ENCODE results near the gene SEMA3F.

The SEMA3F gene

GRCh38 chr3:50231581-50231980 is 76.5 kb downstream of the SEMA3F start:
- Histone ChIP-seq H3F3A (ENCODE audit: control insufficient read depth, insufficient read depth) (no peaks in the 10 kb centered on the region; the same call in 1 of the 2 replicates), H3K4me3 (ENCODE audit: low read length) (no peak overlapping the region), H3K27me3 (ENCODE audit: control insufficient read depth, low read length) (no peaks in the 10 kb centered on the region), H3K27ac (ENCODE audit: low read depth, low read length) (no peak overlapping the region), H4K20me1 (ENCODE audit: control insufficient read depth, insufficient read depth, low read depth, low read length) (no peaks in the 10 kb centered on the region), H3K9me3 (ENCODE audit: control insufficient read depth, insufficient read depth, low read length) (no peaks in the 10 kb centered on the region), H3K36me3 (ENCODE audit: control insufficient read depth, low read length) (peaks cover 3% of the 10 kb centered on the region), H3K79me2 (ENCODE audit: control insufficient read depth, low read length) (peaks cover 24% of the 10 kb centered on the region), H3K4me1 (ENCODE audit: control insufficient read depth, low read length) (peaks cover 49% of the 10 kb centered on the region), H3K9me2 (replicated peaks; ENCODE audit: control insufficient read depth, low read length) (no peaks in the 10 kb centered on the region), H3K4me2 (ENCODE audit: low read length) (no peak overlapping the region)
- no peak for TF ChIP-seq EZH2phosphoT487 (IDR thresholded peaks at IDR 0.05; ENCODE audit: borderline replicate concordance, low read length)
- TF ChIP-seq CTCF (IDR thresholded peaks at IDR 0.05; ENCODE audit: low read depth, low read length, poor library complexity, severe bottlenecking): no peak

GRCh38 chr3:50232303-50232702 is 77.2 kb downstream of the SEMA3F start:
- H3K27ac ChIP-seq (ENCODE audit: low read depth, low read length): no peak overlapping the region
- no peak overlapping the region for H3K4me3 ChIP-seq (ENCODE audit: low read length)
- peaks cover 43% of the 10 kb centered on the region for H3K4me1 ChIP-seq (ENCODE audit: control insufficient read depth, low read length)
- no peak for TF ChIP-seq EZH2phosphoT487 (IDR thresholded peaks at IDR 0.05; ENCODE audit: borderline replicate concordance, low read length)
- TF ChIP-seq CTCF (IDR thresholded peaks at IDR 0.05; ENCODE audit: low read depth, low read length, poor library complexity, severe bottlenecking): no peak
- H3K9me2 ChIP-seq (replicated peaks; ENCODE audit: control insufficient read depth, low read length): no peaks in the 10 kb centered on the region
- no peaks in the 10 kb centered on the region for H3K9me3 ChIP-seq (ENCODE audit: control insufficient read depth, insufficient read depth, low read length)
- peaks cover 31% of the 10 kb centered on the region for H3K79me2 ChIP-seq (ENCODE audit: control insufficient read depth, low read length)
- H3K27me3 ChIP-seq (ENCODE audit: control insufficient read depth, low read length): no peaks in the 10 kb centered on the region
- no peak overlapping the region for H3K4me2 ChIP-seq (ENCODE audit: low read length)
- no peaks in the 10 kb centered on the region for H4K20me1 ChIP-seq (ENCODE audit: control insufficient read depth, insufficient read depth, low read depth, low read length)
- no peaks in the 10 kb centered on the region; the same call in 1 of the 2 replicates for H3F3A ChIP-seq (ENCODE audit: control insufficient read depth, insufficient read depth)
- H3K36me3 ChIP-seq (ENCODE audit: control insufficient read depth, low read length): peaks cover 3% of the 10 kb centered on the region

GRCh38 chr3:50233176-50233575 is 78.1 kb downstream of the SEMA3F start:
- H3K36me3 ChIP-seq (ENCODE audit: control insufficient read depth, low read length): peaks cover 5% of the 10 kb centered on the region

More at GRCh38 chr3:50233176-50233575, 78.1 kb downstream of the SEMA3F start:
- H3F3A ChIP-seq (ENCODE audit: control insufficient read depth, insufficient read depth): no peaks in the 10 kb centered on the region; the same call in 1 of the 2 replicates
- no peaks in the 10 kb centered on the region for H3K9me3 ChIP-seq (ENCODE audit: control insufficient read depth, insufficient read depth, low read length)
- no peak overlapping the region for H3K27ac ChIP-seq (ENCODE audit: low read depth, low read length)
- H3K79me2 ChIP-seq (ENCODE audit: control insufficient read depth, low read length): peaks cover 36% of the 10 kb centered on the region
- H3K27me3 ChIP-seq (ENCODE audit: control insufficient read depth, low read length): no peaks in the 10 kb centered on the region
- H3K4me3 ChIP-seq (ENCODE audit: low read length): no peak overlapping the region
- no peaks in the 10 kb centered on the region for H3K9me2 ChIP-seq (replicated peaks; ENCODE audit: control insufficient read depth, low read length)
- H4K20me1 ChIP-seq (ENCODE audit: control insufficient read depth, insufficient read depth, low read depth, low read length): peaks cover 2% of the 10 kb centered on the region; the same call in 1 of the 2 replicates
- no peak overlapping the region for H3K4me2 ChIP-seq (ENCODE audit: low read length)
- H3K4me1 ChIP-seq (ENCODE audit: control insufficient read depth, low read length): peaks cover 43% of the 10 kb centered on the region
- TF ChIP-seq EZH2phosphoT487 (IDR thresholded peaks at IDR 0.05; ENCODE audit: borderline replicate concordance, low read length) (no peak), CTCF (IDR thresholded peaks at IDR 0.05; ENCODE audit: low read depth, low read length, poor library complexity, severe bottlenecking) (no peak)
